SU-DHL-6 (cell line): Measurements from ENCODE around the gene TXNDC11.

Source experiments
- H2AFZ ChIP-seq: fragments of 200-600 bp; sonication (generic); 2 replicates; pipeline ENCODE4 v1.6.1; 2014; ENCODE audit warnings: low read depth, mild to moderate bottlenecking, moderate library complexity, mixed read lengths, antibody characterized with exemption, low read length; ENCODE audit not compliant: severe bottlenecking
- H3F3A ChIP-seq: fragments of 200-600 bp; shearing (Covaris generic); 2 replicates; pipeline ENCODE4 v1.6.0; 2016; ENCODE audit warnings: antibody characterized with exemption, mild to moderate bottlenecking; ENCODE audit not compliant: insufficient read depth
- H3K27ac ChIP-seq: fragments of 200-600 bp; sonication (generic); 2 replicates; pipeline ENCODE4 v1.5.1; 2016; ENCODE audit warnings: low read depth, mild to moderate bottlenecking, low read length, moderate library complexity, mixed read lengths
- H3K27me3 ChIP-seq: fragments of 200-600 bp; sonication (generic), shearing (Covaris generic); 2 replicates; pipeline ENCODE4 v1.6.0; 2014; ENCODE audit warnings: mild to moderate bottlenecking, low read length
- H3K36me3 ChIP-seq: fragments of 200-600 bp; sonication (generic); 2 replicates; pipeline ENCODE4 v1.6.1; 2014; ENCODE audit warnings: mild to moderate bottlenecking, low read length, mixed read lengths
- H3K4me2 ChIP-seq: fragments of 300-600, 200-600 bp; shearing (Covaris generic), sonication (generic); 2 replicates; pipeline ENCODE4 v1.6.0; 2014; ENCODE audit warnings: low read length, low read depth, mild to moderate bottlenecking; ENCODE audit not compliant: poor library complexity, severe bottlenecking
- H3K4me3 ChIP-seq: fragments of 200-600 bp; sonication (generic); 2 replicates; pipeline ENCODE4 v1.5.1; 2014; ENCODE audit warnings: antibody characterized with exemption, low read length, mild to moderate bottlenecking, mixed read lengths; ENCODE audit not compliant: insufficient read depth, poor library complexity, severe bottlenecking
- H3K79me2 ChIP-seq: fragments of 200-600 bp; sonication (generic); 2 replicates; pipeline ENCODE4 v1.6.1; 2014; ENCODE audit warnings: mild to moderate bottlenecking, low read length, moderate library complexity; ENCODE audit not compliant: insufficient read depth
- H3K9ac ChIP-seq: fragments of 200-600 bp; sonication (generic); 2 replicates; pipeline ENCODE4 v1.7.0; 2014; ENCODE audit warnings: mild to moderate bottlenecking, low read length
- H3K9me2 ChIP-seq: fragments of 200-600 bp; sonication (generic); replicated peaks from 2 replicates; pipeline ENCODE4 v1.6.1; 2014; ENCODE audit warnings: low read length; ENCODE audit not compliant: insufficient read depth
- H3K9me3 ChIP-seq: fragments of 200-600 bp; sonication (generic); 2 replicates; pipeline ENCODE4 v1.6.1; 2014; ENCODE audit warnings: low read length, mixed read lengths; ENCODE audit not compliant: insufficient read depth
- H4K20me1 ChIP-seq: fragments of 200-600 bp; sonication (generic); 2 replicates; pipeline ENCODE4 v1.6.1; 2014; ENCODE audit warnings: low read depth, mild to moderate bottlenecking, antibody characterized with exemption, low read length, moderate library complexity, mixed read lengths
- CTCF ChIP-seq: fragments of 200-600 bp; sonication (generic); IDR thresholded peaks from one replicate; pipeline ENCODE4 v1.5.1; 2017; ENCODE audit warnings: antibody characterized with exemption, mild to moderate bottlenecking, low read length, moderate library complexity; ENCODE audit not compliant: insufficient read depth, poor library complexity, severe bottlenecking
- EZH2phosphoT487 ChIP-seq: fragments of 200-600 bp; sonication (generic), shearing (Covaris generic); conservative IDR thresholded peaks from 2 replicates; pipeline ENCODE4 v1.6.1; 2018; ENCODE audit warnings: mild to moderate bottlenecking, antibody characterized with exemption, low read length, moderate library complexity, mixed read lengths

The TXNDC11 gene

GRCh38 chr16:11757671-11758545 is 15.3 kb upstream of the TXNDC11 start:
- H3K27me3 ChIP-seq, result no peaks in the 10 kb centered on the region
- H3K79me2 ChIP-seq, result no peaks in the 10 kb centered on the region
- H2AFZ ChIP-seq, result no peak overlapping the region
- no peaks in the 10 kb centered on the region for H3K9me2 ChIP-seq
- H3K9ac ChIP-seq, result no peak overlapping the region
- H3K4me3 ChIP-seq, result no peak overlapping the region
- H3K27ac ChIP-seq, result no peak overlapping the region
- peaks cover 57% of the 10 kb centered on the region for H3K36me3 ChIP-seq
- H3F3A ChIP-seq, result peaks cover 21% of the 10 kb centered on the region; the same call in 1 of the 2 replicates
- no peaks in the 10 kb centered on the region for H4K20me1 ChIP-seq
- no peak overlapping the region for H3K4me2 ChIP-seq
- H3K9me3 ChIP-seq, result no peaks in the 10 kb centered on the region
- TF ChIP-seq CTCF, result no peak
- TF ChIP-seq EZH2phosphoT487, result no peak

- no peaks in the 10 kb centered on the region for H3K27me3 ChIP-seq
- no peak overlapping the region for H3K4me2 ChIP-seq
- no peaks in the 10 kb centered on the region for H4K20me1 ChIP-seq
- no peaks in the 10 kb centered on the region for H3K79me2 ChIP-seq
- peaks cover 50% of the 10 kb centered on the region for H3K36me3 ChIP-seq
- no peaks in the 10 kb centered on the region for H3K9me3 ChIP-seq
- no peak overlapping the region for H2AFZ ChIP-seq
- no peak overlapping the region for H3K27ac ChIP-seq
- no peak overlapping the region for H3K9ac ChIP-seq
- H3F3A ChIP-seq, result peaks cover 14% of the 10 kb centered on the region; the same call in 1 of the 2 replicates
- TF ChIP-seq EZH2phosphoT487, result no peak
- H3K4me3 ChIP-seq, result no peak overlapping the region
- no peaks in the 10 kb centered on the region for H3K9me2 ChIP-seq
Observed at GRCh38 chr16:11756248-11756647, 13.6 kb upstream of the TXNDC11 start.

- H3K4me3 ChIP-seq, result no peak overlapping the region
- peaks cover 51% of the 10 kb centered on the region for H3K36me3 ChIP-seq
- no peak overlapping the region for H3K27ac ChIP-seq
- no peaks in the 10 kb centered on the region for H3K27me3 ChIP-seq
- H3K9me2 ChIP-seq, result no peaks in the 10 kb centered on the region
- no peaks in the 10 kb centered on the region for H3K9me3 ChIP-seq
- H3K4me2 ChIP-seq, result no peak overlapping the region
- no peaks in the 10 kb centered on the region for H4K20me1 ChIP-seq
- no peak overlapping the region for H3K9ac ChIP-seq
- H3K79me2 ChIP-seq, result no peaks in the 10 kb centered on the region
- TF ChIP-seq EZH2phosphoT487, result no peak
- no peak for TF ChIP-seq CTCF
- no peak overlapping the region for H2AFZ ChIP-seq
- peaks cover 23% of the 10 kb centered on the region; the same call in 1 of the 2 replicates for H3F3A ChIP-seq
Observed at GRCh38 chr16:11755022-11755760, 12.5 kb upstream of the TXNDC11 start.

GRCh38 chr16:11752856-11753255 is 10.2 kb upstream of the TXNDC11 start:
- no peaks in the 10 kb centered on the region for H3K27me3 ChIP-seq
- no peaks in the 10 kb centered on the region for H4K20me1 ChIP-seq
- H2AFZ ChIP-seq, result no peak overlapping the region
- no peak overlapping the region for H3K4me2 ChIP-seq
- no peak overlapping the region for H3K9ac ChIP-seq
- peaks cover 39% of the 10 kb centered on the region for H3K36me3 ChIP-seq
- H3K4me3 ChIP-seq, result no peak overlapping the region
- H3K79me2 ChIP-seq, result no peaks in the 10 kb centered on the region
- TF ChIP-seq CTCF, result no peak
- TF ChIP-seq EZH2phosphoT487, result no peak
- no peak overlapping the region for H3K27ac ChIP-seq
- H3K9me2 ChIP-seq, result no peaks in the 10 kb centered on the region
- no peaks in the 10 kb centered on the region for H3K9me3 ChIP-seq
- H3F3A ChIP-seq, result peaks cover 23% of the 10 kb centered on the region; the same call in 1 of the 2 replicates
